GM12872 (cell line): ENCODE measurements around the gene SYNJ2.

ENCODE experiments used
- TF ChIP-seq, protein P1 (sequence below): IDR thresholded peaks from 3 replicates; pipeline ENCODE4 v1.5.1; 2011; ENCODE audit warnings: low read depth, mild to moderate bottlenecking, low read length, moderate library complexity; ENCODE audit not compliant: insufficient read depth

Gene SYNJ2

GRCh38 chr6:157987788-157988699 is 6.4 kb downstream of the SYNJ2 start:
- TF ChIP-seq, protein P1, sequence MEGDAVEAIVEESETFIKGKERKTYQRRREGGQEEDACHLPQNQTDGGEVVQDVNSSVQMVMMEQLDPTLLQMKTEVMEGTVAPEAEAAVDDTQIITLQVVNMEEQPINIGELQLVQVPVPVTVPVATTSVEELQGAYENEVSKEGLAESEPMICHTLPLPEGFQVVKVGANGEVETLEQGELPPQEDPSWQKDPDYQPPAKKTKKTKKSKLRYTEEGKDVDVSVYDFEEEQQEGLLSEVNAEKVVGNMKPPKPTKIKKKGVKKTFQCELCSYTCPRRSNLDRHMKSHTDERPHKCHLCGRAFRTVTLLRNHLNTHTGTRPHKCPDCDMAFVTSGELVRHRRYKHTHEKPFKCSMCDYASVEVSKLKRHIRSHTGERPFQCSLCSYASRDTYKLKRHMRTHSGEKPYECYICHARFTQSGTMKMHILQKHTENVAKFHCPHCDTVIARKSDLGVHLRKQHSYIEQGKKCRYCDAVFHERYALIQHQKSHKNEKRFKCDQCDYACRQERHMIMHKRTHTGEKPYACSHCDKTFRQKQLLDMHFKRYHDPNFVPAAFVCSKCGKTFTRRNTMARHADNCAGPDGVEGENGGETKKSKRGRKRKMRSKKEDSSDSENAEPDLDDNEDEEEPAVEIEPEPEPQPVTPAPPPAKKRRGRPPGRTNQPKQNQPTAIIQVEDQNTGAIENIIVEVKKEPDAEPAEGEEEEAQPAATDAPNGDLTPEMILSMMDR, result no peak

DNA sequence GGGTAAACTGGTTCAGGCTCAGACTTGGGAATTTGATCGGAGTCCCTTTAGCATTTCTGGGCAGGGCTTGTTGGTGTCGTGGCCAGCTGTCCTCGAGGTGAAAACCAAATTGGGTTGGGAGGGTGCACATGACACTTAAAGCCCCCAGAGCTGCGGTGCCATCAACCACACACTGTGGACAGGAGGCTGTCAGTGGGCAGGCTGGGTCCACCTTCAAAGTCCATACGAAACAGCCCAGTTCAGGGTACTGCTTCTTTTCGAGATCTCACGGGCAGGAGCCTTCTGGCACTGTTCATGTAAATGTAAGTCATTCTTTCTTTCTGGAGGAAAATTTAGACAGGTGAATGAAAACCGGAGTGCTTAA is 7.0 kb downstream of the SYNJ2 start:
- TF ChIP-seq, protein P1, result no peak

DNA sequence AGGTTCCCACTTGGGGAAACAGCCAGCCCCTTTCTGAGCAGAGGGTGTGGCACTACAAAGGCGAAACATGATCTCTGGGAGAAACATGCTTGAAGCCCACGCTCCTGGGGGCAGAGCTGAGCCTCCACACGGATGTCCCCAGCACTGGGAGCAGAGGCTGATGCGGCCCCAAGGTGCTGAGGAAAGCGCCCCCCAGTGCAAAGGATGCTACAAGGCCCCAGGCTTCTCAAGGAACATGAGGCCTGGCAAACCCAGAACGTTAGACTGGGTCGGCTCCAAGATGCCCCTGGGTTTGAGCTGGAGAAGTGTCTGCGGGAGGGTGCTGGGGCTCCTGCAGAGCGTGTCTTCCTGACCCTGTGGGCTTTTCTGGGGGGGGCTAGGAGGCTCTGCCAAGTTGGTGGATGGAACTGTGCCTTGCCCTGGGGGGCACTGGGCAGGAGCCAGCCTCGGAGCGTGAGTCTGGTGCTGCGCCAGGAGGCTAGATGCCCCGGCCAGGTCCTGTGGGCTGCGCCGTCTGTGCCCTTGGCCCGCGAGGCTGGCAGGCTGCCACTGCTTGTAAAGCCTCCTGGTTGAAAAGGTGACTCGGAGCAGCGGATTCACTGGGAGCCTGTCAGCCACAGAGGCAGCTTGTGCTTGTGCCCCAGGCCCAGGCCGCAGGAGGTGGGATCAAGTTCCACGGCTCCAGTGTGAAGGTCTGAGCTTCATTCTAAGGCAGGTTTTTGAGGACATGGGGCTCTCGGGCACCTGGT is 8.1 kb downstream of the SYNJ2 start:
- TF ChIP-seq, protein P1, result no peak

DNA sequence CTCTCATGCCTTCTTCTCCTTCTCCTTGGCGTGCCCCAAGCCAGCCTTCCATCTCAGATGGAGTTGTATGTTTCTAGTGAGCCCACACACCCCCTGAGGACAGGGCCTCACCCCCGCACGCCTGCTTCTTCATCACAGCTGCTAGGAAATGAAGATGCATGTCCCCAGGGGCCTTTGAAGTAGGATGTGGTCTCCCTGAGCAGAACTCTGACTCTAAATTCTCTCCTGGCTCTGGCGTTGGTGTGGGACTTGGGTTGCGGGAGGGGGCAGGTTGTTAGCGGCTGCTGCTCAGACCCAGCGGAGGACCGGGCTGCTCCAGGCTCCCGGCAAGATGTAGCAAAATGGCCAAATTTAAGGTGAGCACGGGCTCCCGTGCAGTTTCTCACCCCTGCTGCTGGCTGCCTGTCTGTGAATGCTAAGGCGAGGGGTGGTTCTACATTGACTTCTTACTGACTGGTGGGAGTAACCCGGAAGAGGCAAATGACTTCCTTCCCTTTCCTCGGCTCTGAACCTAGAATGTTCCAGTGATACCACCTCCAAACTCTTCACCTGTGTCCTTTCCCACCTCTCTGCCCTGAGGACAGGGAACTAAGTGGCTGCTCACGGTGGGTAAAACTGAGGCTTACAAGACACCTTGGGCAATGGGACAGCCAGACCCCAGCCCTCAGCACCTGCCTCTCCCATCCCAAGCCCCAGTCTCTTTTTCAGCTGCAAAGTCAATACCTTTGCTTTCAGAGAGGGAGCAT is 8.8 kb downstream of the SYNJ2 start:
- TF ChIP-seq, protein P1, result no peak

GRCh38 chr6:157991067-157991432 is 9.4 kb downstream of the SYNJ2 start:
- TF ChIP-seq, protein P1, result no peak

GRCh38 chr6:157993076-157993475 is 11.4 kb downstream of the SYNJ2 start:
- TF ChIP-seq, protein P1, result no peak
